Skeletal muscle satellite cell (primary cell): ENCODE data around the gene GALNT16.
"Not testable (repeated sequence)": the region's sequence is repeated elsewhere in the genome, so short reads cannot be mapped to it uniquely, and the experiment has no call there.

Experiments
- H3K27me3 ChIP-seq: 2 replicates; pipeline ENCODE4 v1.7.0; 2013; ENCODE audit warnings: low read length; ENCODE audit not compliant: control insufficient read depth, insufficient read depth
- H3K36me3 ChIP-seq: 2 replicates; pipeline ENCODE4 v1.7.0; 2013; ENCODE audit warnings: mild to moderate bottlenecking, control low read depth, low read length; ENCODE audit not compliant: insufficient read depth
- H3K4me1 ChIP-seq: 2 replicates; pipeline ENCODE4 v1.7.0; 2013; ENCODE audit warnings: low read length; ENCODE audit not compliant: control insufficient read depth, insufficient read depth
- H3K4me2 ChIP-seq: 2 replicates; pipeline ENCODE4 v1.7.0; 2013; ENCODE audit warnings: mild to moderate bottlenecking, low read length
- H3K4me3 ChIP-seq: 2 replicates; pipeline ENCODE4 v1.7.0; 2013; ENCODE audit warnings: low read length
- H3K9ac ChIP-seq: 2 replicates; pipeline ENCODE4 v1.7.0; 2013; ENCODE audit warnings: mild to moderate bottlenecking, low read depth, low read length, moderate library complexity
- H3K9me3 ChIP-seq: replicated peaks from 2 replicates; pipeline ENCODE4 v1.7.0; 2013; ENCODE audit warnings: mild to moderate bottlenecking, control low read depth, low read length

GALNT16 gene

DNA sequence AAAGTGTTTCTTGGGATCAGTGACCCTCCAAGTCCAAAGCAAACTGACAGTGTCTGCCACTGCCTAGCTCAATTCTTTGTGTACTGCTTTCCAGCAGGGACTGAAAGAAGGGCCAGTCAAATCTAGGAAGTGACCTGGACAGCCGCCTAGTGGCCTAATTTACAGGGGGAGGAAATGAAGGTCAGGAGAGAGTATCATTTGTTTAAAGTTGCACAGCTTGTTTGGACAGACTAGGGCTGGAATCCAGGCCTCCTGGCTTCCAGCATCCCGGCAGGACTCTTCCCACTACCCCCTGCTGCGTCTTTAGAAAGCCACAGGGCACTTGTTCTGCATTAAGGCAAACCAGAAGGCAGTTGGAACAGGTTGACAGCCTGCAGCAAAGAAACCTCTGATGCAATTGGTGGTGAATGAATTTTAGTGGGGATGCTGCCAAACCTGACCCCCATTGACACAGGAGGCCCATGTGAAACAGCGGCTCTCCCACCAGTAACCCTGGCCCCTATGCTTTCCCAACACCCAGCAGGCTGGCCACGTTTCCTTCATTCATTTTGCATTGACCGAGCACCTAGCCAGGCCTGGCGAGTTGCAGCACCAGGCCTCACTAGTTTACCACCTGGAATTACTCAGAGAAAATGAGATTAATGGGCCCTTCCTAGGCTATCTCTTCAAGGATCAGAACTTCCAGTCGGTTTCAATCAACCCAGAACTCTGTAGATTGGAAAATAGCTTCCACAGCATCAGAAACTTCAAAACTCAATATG is 28.2 kb downstream of the GALNT16 start:
- Histone ChIP-seq H3K27me3 (peaks cover 10% of the 10 kb centered on the region), H3K9ac (no peak overlapping the region), H3K4me1 (no peaks in the 10 kb centered on the region), H3K4me3 (no peak overlapping the region), H3K9me3 (no peaks in the 10 kb centered on the region), H3K4me2 (no peak overlapping the region), H3K36me3 (no peaks in the 10 kb centered on the region)

GRCh38 chr14:69288956-69289705 is 29.2 kb downstream of the GALNT16 start:
- Histone ChIP-seq H3K27me3 (peaks cover 12% of the 10 kb centered on the region), H3K4me2 (no peak overlapping the region), H3K4me1 (no peaks in the 10 kb centered on the region), H3K9me3 (no peaks in the 10 kb centered on the region), H3K36me3 (no peaks in the 10 kb centered on the region), H3K4me3 (no peak overlapping the region), H3K9ac (no peak overlapping the region)

DNA sequence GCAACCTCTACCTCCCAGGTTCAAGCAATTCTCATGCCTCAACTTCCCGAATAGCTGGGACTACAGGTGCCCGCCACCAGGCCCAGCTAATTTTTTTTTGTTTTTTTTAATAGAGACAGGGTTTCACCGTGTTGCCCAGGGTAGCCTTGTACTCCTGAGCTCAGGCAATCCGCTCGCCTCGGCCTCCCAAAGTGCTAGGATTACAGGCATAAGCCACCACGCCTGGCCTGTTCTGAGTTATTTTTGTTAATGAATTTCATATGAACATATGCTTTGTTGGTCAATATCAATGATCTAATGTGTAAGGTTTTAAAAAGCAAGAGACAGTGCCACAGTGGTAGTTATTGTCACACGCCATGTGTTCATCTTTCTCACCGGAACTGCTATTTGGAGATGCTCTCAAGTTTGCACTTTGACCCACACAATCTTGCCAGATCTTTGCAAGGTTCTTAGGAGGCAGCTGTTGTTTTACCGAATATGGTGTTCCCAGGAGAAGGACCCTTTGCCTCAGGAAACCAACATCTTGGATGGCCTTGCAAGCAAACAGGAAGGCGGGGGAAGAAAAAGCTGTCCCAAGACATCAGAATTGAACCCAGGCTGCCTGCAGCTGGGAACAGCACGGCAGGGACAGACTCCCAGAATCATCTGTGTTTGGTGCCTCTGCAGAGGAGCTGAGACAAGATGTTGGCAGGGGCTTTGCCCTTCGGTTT is 30.0 kb downstream of the GALNT16 start:
- no peak overlapping the region for H3K9ac ChIP-seq
- no peaks in the 10 kb centered on the region for H3K4me1 ChIP-seq
- no peaks in the 10 kb centered on the region for H3K36me3 ChIP-seq
- H3K9me3 ChIP-seq = no peaks in the 10 kb centered on the region
- H3K4me2 ChIP-seq = no peak overlapping the region
- H3K27me3 ChIP-seq = peaks cover 12% of the 10 kb centered on the region
- no peak overlapping the region for H3K4me3 ChIP-seq

DNA sequence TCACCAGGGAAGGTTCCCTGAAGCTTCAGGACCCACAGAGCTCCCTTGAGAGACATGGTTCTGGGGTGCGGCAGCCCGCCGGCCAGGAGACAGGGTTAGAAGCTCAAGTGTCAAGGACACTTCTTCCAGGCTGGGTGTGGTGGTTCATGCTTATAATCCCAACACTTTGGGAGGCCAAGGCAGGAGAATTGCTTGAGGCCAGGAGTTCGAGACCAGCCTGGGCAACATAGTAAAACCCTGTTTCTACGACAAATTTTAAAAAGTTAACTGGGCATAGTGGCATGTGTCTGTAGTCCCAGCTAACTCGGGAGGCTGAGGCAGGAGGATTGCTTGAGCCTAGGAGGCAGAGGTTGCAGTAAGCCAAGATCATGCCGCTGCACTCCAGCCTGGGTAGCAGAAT is 30.9 kb downstream of the GALNT16 start:
- H3K9ac ChIP-seq, H3K4me2 ChIP-seq, H3K4me1 ChIP-seq, H3K4me3 ChIP-seq, H3K9me3 ChIP-seq, H3K36me3 ChIP-seq: not testable (repeated sequence)
- H3K27me3 ChIP-seq = peaks cover 12% of the 10 kb centered on the region

GRCh38 chr14:69291396-69291795 is 31.4 kb downstream of the GALNT16 start:
- Histone ChIP-seq H3K4me2 (no peak overlapping the region), H3K4me1 (no peaks in the 10 kb centered on the region), H3K4me3 (no peak overlapping the region), H3K27me3 (peaks cover 12% of the 10 kb centered on the region), H3K36me3 (no peaks in the 10 kb centered on the region), H3K9ac (no peak overlapping the region), H3K9me3 (no peaks in the 10 kb centered on the region)

DNA sequence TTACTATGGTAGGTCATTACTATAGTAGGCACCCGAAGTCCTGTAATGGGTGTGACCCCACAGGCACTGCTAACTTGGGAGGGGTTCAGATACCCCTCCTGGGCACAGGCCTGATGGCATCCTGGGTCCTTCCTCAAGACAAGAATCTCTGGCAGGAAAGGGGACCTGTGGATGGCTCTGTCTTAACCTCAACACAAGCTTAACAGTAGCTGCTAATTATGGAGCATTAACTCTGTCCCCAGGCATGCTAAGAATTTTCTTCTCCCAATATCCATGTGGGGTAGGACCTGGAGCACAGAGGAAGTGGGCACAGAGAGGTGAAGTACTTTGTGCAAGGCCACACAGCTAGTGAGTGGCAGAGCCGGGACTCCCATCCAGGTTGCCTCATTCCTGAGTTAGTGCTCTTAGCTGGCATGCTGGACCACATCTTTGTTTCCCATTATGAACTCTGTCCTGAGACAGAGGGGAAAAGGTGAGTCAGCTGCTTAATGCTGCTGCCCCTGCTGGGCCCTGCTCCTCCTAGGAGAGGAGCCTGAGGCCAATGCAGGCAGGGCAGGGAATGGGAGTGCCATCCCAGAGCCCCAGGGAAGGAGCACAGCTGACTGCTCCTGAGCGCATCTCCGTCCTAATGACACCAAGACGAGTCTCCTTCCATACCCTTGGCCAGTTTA is 32.1 kb downstream of the GALNT16 start:
- H3K27me3 ChIP-seq = peaks cover 12% of the 10 kb centered on the region
- H3K9ac ChIP-seq = no peak overlapping the region
- no peaks in the 10 kb centered on the region for H3K4me1 ChIP-seq
- H3K9me3 ChIP-seq = no peaks in the 10 kb centered on the region
- H3K4me3 ChIP-seq = no peak overlapping the region
- H3K36me3 ChIP-seq = no peaks in the 10 kb centered on the region
- no peak overlapping the region for H3K4me2 ChIP-seq

DNA sequence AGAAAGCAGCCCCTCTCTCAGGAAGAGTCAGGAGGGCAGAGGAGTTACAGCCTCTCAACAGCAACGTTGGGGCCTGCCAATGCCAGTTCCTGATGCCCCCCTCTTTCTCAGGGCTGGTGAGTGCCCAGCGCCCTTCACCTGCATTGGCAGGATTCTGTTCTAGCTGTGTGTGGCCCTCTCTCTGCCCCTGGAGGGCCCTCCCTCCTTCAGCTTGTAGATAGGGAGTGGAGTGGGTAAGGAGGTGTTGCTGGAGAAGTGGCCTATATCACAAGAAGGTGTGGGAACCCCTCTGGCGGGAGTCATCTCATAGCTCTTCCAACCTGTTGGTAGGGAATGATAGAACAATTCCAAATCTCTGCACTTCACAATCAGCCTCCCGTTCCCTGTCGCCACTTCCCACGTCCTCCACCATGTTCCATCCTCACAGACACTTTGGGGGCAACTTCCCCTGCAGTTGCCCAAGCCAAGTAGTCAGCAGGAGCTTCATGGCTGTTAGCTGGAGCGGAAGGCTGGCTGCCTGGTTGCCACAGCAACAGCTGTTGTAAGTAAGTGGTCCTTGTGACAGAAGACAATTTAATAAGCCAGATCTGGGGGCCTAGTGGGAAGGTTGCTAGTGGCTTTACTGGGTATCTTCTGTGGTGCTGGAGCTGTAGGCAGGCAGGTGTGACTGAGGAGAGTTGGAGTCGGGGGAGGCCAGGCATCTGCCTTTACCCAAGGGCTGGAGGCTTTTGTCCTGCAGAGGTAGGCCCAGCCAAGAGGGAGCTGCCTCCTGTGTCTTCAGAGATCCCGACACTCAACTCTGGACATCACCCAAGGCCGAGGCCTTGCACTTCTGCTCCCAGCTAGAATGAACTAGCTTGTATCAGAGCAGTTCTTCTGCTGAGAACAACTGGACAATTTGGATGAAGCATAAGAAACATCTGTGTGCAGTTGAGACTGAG is 38.4 kb downstream of the GALNT16 start:
- no peak overlapping the region for H3K9ac ChIP-seq
- H3K4me3 ChIP-seq = no peak overlapping the region
- no peaks in the 10 kb centered on the region for H3K36me3 ChIP-seq
- H3K4me2 ChIP-seq = no peak overlapping the region
- H3K4me1 ChIP-seq = no peaks in the 10 kb centered on the region
- H3K27me3 ChIP-seq = peaks cover 37% of the 10 kb centered on the region
- no peaks in the 10 kb centered on the region for H3K9me3 ChIP-seq

DNA sequence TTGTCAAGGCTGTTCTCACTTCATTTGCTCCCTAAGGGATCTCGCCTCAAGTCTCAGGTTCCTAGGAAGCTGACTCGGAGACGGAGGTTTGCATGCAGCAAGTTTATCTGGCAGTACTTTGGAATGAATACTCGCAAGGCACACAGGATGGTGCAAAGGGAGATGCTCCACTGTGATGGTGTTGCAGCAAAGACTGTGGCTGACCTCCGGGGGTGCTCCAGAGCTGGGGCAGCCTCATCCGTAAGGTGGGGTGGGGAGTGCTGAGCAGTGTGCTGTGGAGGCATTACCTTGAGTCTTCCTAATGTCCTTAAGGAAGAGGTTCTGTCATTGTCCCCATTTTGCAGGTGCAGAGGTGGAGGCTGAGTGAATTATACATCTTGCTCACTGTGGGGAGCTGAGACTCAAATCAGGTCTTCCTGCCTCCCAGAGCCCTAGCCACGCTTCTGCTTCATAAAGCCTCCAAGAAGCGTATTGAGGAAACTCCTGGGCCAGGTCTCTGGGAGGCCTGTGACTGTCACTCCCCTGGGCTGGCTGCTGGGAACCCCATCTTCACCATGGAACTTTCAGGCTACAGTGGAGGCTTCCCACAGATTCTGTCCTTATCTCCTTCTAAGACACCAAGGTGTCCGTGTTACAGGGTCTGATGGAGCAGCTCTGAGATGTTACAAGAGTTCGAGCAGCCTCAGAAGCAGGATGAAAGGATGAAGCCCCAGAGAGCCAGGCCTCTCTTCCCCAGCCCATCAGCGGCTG is 39.5 kb downstream of the GALNT16 start:
- Histone ChIP-seq H3K27me3 (peaks cover 40% of the 10 kb centered on the region), H3K36me3 (no peaks in the 10 kb centered on the region), H3K4me3 (no peak overlapping the region), H3K4me1 (no peaks in the 10 kb centered on the region), H3K9me3 (no peaks in the 10 kb centered on the region), H3K9ac (no peak overlapping the region), H3K4me2 (no peak overlapping the region)

DNA sequence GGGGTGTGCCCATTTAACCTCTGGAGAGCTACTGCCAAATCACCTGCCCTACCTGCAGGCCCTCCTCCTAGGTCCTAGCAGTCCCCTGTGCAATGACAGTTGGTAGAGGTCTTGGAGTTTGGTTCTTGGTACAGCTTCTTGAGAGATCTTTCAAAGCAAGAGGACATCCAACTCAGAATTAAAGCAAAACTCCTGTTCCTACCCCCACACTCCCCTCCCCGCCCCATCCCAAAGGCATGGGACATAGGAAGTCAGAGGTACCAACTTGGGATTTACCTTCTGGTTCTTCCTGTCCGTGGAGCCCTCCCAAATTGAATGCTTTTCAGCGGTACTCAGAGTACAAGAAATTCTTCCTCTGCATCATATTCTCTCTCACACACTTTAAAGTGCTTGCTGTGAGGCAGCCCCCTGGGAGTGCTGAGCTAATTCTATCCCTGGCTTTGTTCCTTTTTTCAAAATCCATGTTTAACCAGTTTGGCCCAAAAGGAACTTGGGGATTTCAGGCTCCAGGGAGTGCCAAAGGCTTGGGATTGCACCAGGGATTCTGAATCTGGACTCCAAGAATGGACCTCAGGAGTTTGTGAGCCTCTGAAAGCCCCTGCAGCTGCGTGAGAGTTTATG is 40.8 kb downstream of the GALNT16 start:
- H3K36me3 ChIP-seq = no peaks in the 10 kb centered on the region
- H3K4me3 ChIP-seq = no peak overlapping the region
- H3K27me3 ChIP-seq = peaks cover 44% of the 10 kb centered on the region
- no peaks in the 10 kb centered on the region for H3K4me1 ChIP-seq
- H3K9me3 ChIP-seq = no peaks in the 10 kb centered on the region
- H3K4me2 ChIP-seq = no peak overlapping the region
- H3K9ac ChIP-seq = no peak overlapping the region

DNA sequence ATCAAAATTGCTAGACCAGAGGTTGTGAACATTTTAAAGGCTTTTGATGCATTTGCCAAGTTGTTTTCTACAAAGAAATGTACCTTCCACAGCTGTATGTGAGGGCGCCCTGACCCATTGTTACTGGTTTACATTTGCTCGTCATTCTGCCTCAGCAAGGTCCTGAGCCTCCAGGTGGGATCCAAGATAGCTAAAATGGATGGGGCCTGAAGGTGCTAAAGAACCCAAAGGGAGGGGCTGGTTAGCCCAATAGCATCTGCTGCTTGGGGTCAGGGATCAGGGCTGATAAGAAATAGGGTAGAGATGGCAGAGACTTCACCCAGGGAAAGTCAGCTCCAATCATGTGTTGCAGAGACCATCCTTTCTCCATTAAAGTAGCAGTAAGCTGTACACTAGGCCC is 43.1 kb downstream of the GALNT16 start:
- H3K4me2 ChIP-seq = no peak overlapping the region
- H3K9ac ChIP-seq = no peak overlapping the region
- H3K36me3 ChIP-seq = no peaks in the 10 kb centered on the region
- peaks cover 57% of the 10 kb centered on the region for H3K27me3 ChIP-seq
- no peak overlapping the region for H3K4me3 ChIP-seq
- no peaks in the 10 kb centered on the region for H3K4me1 ChIP-seq
- no peaks in the 10 kb centered on the region for H3K9me3 ChIP-seq
